Stimulated activated CD4-positive, alpha-beta T cell treated with anti-CD3 and anti-CD28 coated beads, Interleukin-1b, Interleukin-23, amount 100 ng/mL, for 24 hours (primary cell): ENCODE data around the gene CNOT2.
"Not testable (repeated sequence)": the region's sequence is repeated elsewhere in the genome, so short reads cannot be mapped to it uniquely, and the experiment has no call there.

Experiments used
- DNase-seq, 4 experiments: peaks; one replicate each; pipeline ENCODE4 v3.0.0-alpha.2; 2020; ENCODE audit warnings: low read depth in 4 of 4, low spot score in 1 of 4

Gene CNOT2

GRCh38 chr12:70364695-70365397 lies 121.6 kb downstream of the CNOT2 start:
- DNase-seq = no peak

- no peak for DNase-seq
Observed at GRCh38 chr12:70365398-70365647, 122.1 kb downstream of the CNOT2 start.

DNA sequence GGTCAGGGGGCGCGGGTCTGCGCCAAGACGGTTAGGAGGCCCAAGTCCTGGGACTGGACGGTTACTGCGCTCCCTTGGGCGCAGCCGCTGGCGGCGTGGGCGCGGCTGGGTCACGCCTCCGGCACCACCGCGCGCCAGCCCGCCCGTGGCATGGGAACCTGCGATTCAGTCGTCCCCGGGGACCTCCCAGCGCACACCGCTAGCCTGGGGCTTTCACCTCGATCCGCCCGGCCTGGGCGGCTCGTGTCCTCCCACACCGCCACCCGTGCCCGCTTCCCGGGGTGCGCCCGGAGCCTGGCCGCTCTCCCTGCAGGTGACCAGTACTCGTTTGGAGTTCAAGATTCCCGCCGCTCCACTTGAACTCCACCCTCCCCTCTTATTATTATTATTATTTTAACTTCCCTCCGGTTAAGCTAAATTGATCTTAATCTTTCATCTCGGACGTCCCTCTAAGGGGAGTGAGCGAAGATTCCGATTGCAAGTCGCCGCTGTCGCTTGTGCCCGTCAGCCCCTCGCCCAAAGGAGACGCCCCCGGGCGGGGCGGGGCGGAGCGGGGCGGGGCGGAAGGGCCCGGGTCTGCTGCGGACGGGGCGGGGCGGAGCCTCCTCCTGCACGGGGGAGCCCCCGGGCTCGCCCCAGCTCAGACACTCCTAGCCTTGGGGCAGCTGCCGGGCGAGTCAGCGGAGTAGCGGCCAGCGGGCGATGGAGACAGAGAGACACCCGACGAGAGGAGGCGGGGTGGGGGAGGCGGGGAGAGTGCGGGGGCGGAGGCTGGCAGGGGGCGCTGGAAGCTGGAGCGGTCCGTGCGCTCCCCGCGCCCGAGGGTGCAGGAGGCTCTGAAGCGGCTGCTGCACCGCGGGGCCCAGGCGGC lies 122.7 kb downstream of the CNOT2 start, which contains the start of gene KCNMB4:
TSS of gene KCNMB4 (plus strand) at position 643 of the 871 bp plus-strand sequence. CDS start 445 bp downstream, outside the sequence.
- DNase-seq = peak; percentile 31 to 76 (median 56)

- DNase-seq = peak; percentile 11 to 24 (median 19)
Observed at GRCh38 chr12:70366581-70367257, 123.5 kb downstream of the CNOT2 start.

DNA sequence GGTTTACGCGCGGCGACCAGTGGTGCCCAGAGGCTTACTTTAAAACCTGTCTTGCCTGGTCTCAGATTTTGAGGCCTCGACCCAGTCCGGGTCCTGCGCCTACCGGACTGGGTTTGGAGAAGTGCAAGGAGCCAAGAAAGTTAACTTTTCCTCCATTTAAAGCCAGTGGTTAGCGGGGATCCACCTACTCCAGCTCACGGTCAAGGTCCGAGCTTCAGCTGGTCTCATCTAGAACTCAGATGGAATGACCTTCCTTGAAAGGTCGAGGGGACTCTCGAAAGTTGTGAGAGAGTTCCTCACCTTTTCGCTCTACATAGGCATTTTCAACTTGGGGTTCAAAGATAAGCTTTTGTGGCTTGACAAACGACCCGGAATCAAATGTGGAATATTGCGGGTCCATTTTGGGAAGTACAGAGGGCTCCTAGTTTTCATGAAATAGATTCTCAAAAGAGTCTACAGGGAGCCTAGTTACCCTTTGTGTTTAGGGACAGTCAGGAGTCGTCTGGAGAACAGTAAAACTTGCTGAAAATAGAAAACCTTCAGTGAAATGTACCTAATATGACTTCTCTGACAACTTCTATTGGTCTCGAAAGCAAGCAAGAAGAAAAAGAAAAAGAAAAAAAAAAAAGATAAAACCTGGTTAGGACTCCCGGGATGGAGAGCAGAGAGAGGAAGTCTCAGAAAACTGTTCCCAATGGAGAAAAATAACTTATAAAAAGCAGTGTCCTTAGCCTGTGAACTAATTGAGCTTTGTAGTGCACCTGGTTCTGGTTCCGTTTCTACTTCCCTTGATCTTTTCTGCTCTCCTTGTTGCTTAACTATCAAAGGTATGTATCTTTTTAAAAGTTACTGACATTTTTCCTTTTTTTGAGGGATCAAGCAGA lies 124.3 kb downstream of the CNOT2 start:
- no peak for DNase-seq

DNA sequence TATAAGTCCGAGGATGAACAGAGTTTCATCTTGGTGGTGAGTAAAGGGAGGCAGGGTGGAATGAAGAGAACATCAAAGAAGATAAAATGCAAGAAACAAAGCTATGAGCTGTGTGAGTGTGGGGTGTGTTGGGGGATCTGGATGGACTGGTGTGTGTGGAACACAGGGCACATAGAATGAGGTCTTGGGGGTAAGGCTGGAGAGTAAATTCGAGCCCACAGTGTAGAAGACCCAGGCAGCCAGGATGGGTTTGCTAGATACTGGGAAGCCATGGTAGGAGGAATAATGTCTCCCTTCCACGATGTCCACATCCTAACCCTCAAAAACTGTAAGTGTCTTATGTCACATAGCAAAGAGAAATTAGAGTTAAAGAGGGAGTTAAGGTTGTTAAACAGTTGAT lies 129.6 kb downstream of the CNOT2 start:
- DNase-seq = no peak

GRCh38 chr12:70379846-70380245 lies 136.6 kb downstream of the CNOT2 start:
- DNase-seq = no peak

GRCh38 chr12:70383484-70383883 lies 140.3 kb downstream of the CNOT2 start:
- DNase-seq = no peak

GRCh38 chr12:70383886-70384285 lies 140.7 kb downstream of the CNOT2 start:
- DNase-seq = no peak

DNA sequence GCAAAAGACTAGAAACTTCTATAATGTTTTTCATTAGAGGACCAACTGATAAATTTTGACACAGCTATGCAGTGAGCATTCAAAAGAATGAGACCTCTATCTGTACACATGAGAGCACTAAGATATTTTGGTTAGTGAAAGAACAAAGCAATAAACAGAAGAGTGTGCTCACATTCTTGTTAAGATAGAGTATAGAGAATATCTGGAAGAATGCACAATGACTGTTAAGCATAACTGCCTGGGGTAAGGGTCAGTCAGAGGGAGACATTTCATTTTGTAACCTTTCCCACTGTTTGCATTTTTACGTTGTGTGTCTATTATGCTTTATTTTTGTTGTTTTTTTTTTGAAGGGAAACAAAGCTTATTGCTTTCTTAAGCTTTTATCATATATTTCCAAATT lies 143.5 kb downstream of the CNOT2 start:
- DNase-seq = no peak

DNA sequence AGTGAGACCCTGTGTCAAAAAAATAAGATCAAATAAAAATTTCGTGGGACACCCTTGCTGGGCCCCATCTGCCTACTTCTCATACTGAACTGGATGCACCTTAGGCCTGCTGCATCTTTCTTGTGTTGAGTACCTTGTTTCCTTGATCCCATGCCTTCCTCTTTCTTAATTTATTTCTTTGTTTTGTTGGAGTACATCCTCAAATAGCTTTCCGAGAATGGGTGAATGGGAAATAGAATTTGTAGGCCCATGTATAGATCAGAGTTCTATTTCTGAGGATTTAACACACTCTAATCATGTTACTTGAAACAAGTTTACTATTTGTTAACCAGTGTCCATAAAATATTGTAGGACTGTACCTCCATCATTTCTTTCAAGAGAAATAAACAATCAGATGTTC lies 146.4 kb downstream of the CNOT2 start:
- DNase-seq = no peak

GRCh38 chr12:70392631-70393030 lies 149.4 kb downstream of the CNOT2 start:
- DNase-seq = not testable (repeated sequence)

GRCh38 chr12:70393787-70394499 lies 150.7 kb downstream of the CNOT2 start:
- DNase-seq = no peak

DNA sequence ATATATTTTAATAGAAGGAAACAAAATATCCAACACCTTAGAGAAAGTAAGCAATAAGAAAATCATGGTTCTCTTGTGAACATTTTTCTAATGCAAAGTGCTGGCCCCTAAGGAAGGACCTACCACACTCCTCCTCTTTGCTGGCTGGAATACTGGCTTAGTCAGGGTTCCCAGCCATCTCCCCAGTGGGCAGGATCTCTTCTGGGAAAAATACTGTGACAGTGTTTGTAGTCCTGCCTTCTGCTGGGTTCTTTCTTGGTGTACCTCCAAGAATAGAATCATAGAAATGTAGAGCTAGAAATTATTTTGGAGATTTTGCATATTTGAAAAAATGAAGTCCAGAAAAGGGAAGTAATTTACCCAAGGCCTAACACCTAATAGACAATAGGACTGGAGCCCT lies 154.8 kb downstream of the CNOT2 start:
- no peak for DNase-seq

DNA sequence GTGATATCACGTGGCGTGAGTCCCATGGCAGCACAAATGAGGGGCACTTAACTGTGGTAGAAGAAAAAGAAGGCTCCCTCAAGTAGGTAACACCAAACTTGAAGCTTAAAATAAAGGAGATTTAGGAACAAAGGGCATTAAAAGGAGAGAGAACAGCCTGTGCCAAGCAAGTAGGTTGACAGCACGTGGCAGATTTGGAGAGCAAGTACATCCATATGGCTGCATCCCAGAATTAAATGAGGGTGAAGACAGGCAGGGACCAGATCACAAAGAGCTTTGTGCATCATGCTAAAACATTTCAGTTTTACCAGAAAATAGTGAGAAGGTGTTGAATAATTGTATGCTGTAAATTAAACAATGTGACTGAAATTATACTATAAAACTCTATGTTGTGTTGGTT lies 155.6 kb downstream of the CNOT2 start:
- no peak for DNase-seq

GRCh38 chr12:70399311-70399710 lies 156.1 kb downstream of the CNOT2 start:
- no peak for DNase-seq

DNA sequence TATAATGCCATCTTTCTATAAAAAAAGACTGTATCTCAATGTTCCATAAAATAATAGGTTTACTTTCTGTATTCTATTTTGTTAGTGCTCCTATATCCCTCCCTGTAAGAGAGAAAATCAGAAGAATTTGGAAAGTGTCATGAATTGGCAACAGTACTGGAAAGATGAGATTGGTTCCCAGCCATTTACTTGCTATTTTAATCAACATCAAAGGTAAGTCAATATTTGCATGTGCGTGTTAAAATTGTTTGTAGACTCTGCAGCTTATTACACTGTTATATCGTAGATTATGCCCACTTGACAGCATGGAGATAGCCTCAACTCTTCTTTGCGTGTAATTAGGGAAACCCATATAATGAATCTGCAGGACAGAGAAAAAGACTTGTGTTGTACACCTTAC lies 156.9 kb downstream of the CNOT2 start:
- DNase-seq = no peak

- DNase-seq = no peak
Observed at GRCh38 chr12:70402597-70402996, 159.4 kb downstream of the CNOT2 start.

DNA sequence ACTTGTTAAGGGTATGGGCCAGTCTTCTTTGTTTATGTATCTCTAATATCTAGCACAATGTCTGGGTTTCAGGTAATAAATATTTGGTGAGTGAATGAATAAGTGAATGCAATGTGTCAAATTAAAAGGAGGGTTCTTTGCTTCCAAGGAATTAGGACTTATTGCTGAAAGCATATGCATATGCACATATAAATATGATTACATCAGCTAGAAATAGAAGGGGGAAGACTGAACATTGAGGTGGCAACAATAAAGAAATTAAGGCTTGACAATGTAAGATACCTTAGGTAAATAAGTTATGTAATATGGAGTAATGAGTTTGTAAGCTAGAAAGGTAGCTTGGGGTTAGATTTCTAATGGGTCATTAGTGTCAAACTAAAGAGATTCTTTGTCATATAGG lies 160.6 kb downstream of the CNOT2 start:
- no peak for DNase-seq
